ENCODE measurements around the gene DCAF4.

DNA sequence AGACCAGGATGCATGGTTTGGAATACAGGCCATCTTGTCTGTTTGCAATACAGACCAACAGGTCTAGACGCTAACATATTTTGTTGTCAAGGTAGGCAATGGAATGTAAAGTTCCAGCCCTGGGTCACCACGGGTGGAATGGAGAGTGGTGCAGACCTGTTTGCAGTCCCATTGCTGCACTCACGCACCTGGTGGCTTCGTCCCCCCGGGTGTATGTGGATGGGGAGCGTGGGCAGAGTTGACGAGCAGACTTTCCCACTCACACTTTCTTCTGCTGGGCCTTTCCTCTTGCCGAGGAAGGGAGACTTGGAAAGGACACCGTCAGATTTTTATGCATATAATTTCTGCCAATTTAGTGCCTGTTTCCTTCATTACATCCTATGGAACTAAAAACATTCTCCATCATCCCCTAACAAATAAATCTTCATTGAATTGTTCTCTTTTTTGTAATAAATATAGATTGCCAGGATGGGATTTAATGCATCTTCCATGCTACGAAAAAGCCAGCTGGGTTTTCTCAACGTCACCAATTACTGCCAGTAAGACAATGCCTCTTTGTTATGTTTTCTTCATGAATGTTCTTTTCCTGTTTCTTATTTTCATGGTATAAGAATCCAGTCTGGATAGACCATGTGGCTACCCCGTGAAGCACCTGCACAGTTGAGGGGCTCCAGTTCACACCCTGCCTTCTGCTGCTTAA, 15.2 kb downstream of the DCAF4 start:
- TF ChIP-seq YY1 (IDR thresholded peaks at IDR 0.05; ENCODE audit: insufficient read depth, insufficient read length) (no peak), ZNF274 (IDR thresholded peaks at IDR 0.05; ENCODE audit: low read depth, low read length) (no peak)

Data from NT2/D1 (cell line).